GM23248 (cell line): Measurements from ENCODE around the gene ZNF646. TPM values are rescaled to one million over a fixed set of nuclear protein-coding genes. Genes with fewer than 3 reads are reported as not detected.

Experiments
- DNase-seq: peaks from one replicate; pipeline ENCODE4 v3.0.0-alpha.2; 2015
- H2AFZ ChIP-seq: fragments of 200-600 bp; sonication (generic); 2 replicates; pipeline ENCODE4 v1.6.1; 2016; ENCODE audit warnings: antibody characterized with exemption
- H3F3A ChIP-seq: fragments of 200-600 bp; sonication (generic); 2 replicates; pipeline ENCODE4 v1.6.1; 2016; ENCODE audit warnings: mild to moderate bottlenecking, antibody characterized with exemption, mixed run types; ENCODE audit not compliant: insufficient read depth
- H3K27ac ChIP-seq: fragments of 200-600 bp; sonication (generic); 2 replicates; pipeline ENCODE4 v1.5.1; 2016; ENCODE audit warnings: mild to moderate bottlenecking
- H3K27me3 ChIP-seq: fragments of 200-600 bp; sonication (generic); replicated peaks from 2 replicates; pipeline ENCODE4 v1.6.1; 2016; ENCODE audit warnings: mild to moderate bottlenecking; ENCODE audit not compliant: insufficient read depth
- H3K36me3 ChIP-seq: fragments of 200-600 bp; sonication (generic); 2 replicates; pipeline ENCODE4 v1.6.1; 2016; ENCODE audit warnings: low read depth, mild to moderate bottlenecking
- H3K4me1 ChIP-seq: fragments of 200-600 bp; sonication (generic); 2 replicates; pipeline ENCODE4 v1.6.1; 2016; ENCODE audit warnings: mild to moderate bottlenecking; ENCODE audit not compliant: insufficient read depth
- H3K4me2 ChIP-seq: fragments of 200-600 bp; sonication (generic); one replicate; pipeline ENCODE4 v1.6.1; 2016; ENCODE audit warnings: mild to moderate bottlenecking; ENCODE audit not compliant: unreplicated experiment
- H3K4me3 ChIP-seq: fragments of 200-600 bp; sonication (generic); 2 replicates; pipeline ENCODE4 v1.5.1; 2016; ENCODE audit warnings: mild to moderate bottlenecking
- H3K79me2 ChIP-seq: fragments of 200-600 bp; sonication (generic); 2 replicates; pipeline ENCODE4 v1.6.1; 2016; ENCODE audit warnings: mild to moderate bottlenecking; ENCODE audit not compliant: insufficient read depth
- H3K9ac ChIP-seq: fragments of 200-600 bp; sonication (generic); 2 replicates; pipeline ENCODE4 v1.6.1; 2016; ENCODE audit warnings: mild to moderate bottlenecking
- H3K9me2 ChIP-seq: fragments of 200-600 bp; sonication (generic); 2 replicates; pipeline ENCODE4 v1.6.1; 2016; ENCODE audit warnings: mixed run types, mild to moderate bottlenecking, moderate library complexity; ENCODE audit not compliant: insufficient read depth
- H3K9me3 ChIP-seq: fragments of 200-600 bp; sonication (generic); one replicate; pipeline ENCODE4 v1.6.1; 2017; ENCODE audit warnings: low read depth
- H4K20me1 ChIP-seq: fragments of 200-600 bp; sonication (generic); 2 replicates; pipeline ENCODE4 v1.6.0; 2016; ENCODE audit not compliant: insufficient read depth
- EZH2 ChIP-seq: fragments of 200-600 bp; sonication (generic); IDR thresholded peaks from 2 replicates; pipeline ENCODE4 v1.6.1; 2018; ENCODE audit warnings: antibody characterized with exemption, mild to moderate bottlenecking; ENCODE audit not compliant: insufficient read depth, poor library complexity, severe bottlenecking
- EZH2phosphoT487 ChIP-seq: fragments of 200-600 bp; sonication (generic); IDR thresholded peaks from 2 replicates; pipeline ENCODE4 v1.6.1; 2018; ENCODE audit warnings: antibody characterized with exemption, moderate library complexity, mild to moderate bottlenecking, low read depth; ENCODE audit not compliant: insufficient read depth
- WGBS, 2 experiments: methylation state at CpG; one replicate each; pipeline ENCODE4 v1.1.6; 2015 to 2017; ENCODE audit warnings: low lambda C conversion rate in 2 of 2, low coverage in 1 of 2; ENCODE audit errors: missing lambda C conversion rate in 2 of 2; 5-methylcytosine and 5-hydroxymethylcytosine counted together
- in situ Hi-C: fragments of 300-500 bp; cut with MboI; formaldehyde crosslinking; loops from 2 replicates; pipeline ENCODE4 v1.15.0; 2020
- polyA plus RNA-seq: library from polyadenylated mRNA; unstranded; fragments of >200 nt; fragmentation: Nextera tagmentation; extraction: Ambion mirVana; gene quantifications from 2 replicates; pipeline ENCODE4 v1.2.1, GENCODE V29; 2016
- total RNA-seq: library from RNA; depleted of rRNA; stranded (reverse); fragments of >200 nt; shearing (Covaris generic); gene quantifications from 2 replicates; pipeline ENCODE4 v1.2.3, GENCODE V29; 2014

Gene ZNF646
- total and polyA plus RNA-seq, 2 experiments from 2014 or later = 3.5 to 10.6 TPM

DNA sequence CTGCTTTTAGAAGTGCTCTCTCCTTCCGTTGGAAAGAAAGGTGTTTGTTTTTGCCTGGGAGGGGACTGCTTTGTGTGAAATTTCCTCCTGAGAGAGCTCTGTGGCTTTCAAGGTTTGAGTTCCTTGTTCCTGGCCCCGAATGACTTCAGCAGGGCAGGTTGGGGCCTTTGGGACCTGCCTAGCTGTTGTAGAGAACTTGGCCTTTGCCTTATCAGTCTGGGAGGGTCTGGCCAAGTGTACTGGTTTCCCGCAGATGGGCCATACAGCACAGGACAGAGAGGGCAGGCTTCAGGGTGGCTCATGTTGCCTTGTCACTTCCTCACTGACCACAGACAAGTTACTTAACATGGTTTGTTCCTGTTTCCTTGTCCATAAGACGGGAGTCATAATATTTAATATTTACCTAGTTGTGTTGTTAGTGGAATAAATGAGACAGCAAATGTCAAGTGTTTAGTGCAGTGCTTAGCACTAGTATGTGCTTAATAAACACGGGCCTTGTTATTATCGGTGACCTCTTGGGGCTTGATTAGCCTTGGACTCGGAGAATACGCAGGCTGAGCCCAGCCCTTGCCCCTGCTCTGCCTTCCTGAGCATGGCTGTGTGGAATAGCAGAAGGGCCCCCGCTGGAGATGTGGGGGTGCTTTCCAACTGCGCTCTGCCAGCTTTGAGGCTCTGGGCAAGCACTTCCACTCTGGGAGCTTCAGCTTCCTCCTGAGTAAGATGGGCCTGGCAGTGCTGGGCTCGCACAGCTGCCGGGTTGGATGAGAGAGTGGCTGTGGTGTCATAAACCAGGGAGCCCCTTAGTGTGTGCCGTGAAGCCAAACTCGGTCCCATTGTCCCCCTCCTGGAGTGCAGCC is 54.7 kb downstream of the ZNF646 start:
- no peak for TF ChIP-seq EZH2
- TF ChIP-seq EZH2phosphoT487 = no peak
- Histone ChIP-seq H3K9me3 (no peaks in the 10 kb centered on the region), H3K27me3 (no peaks in the 10 kb centered on the region), H3K79me2 (no peaks in the 10 kb centered on the region), H3K4me3 (no peak overlapping the region), H3K36me3 (peaks cover 3% of the 10 kb centered on the region; the same call in 1 of the 2 replicates), H3F3A (no peaks in the 10 kb centered on the region), H2AFZ (no peak overlapping the region), H3K4me1 (no peaks in the 10 kb centered on the region), H3K4me2 (no peak overlapping the region), H3K9ac (no peak overlapping the region), H3K27ac (no peak overlapping the region), H3K9me2 (no peaks in the 10 kb centered on the region), H4K20me1 (no peaks in the 10 kb centered on the region)
- WGBS, 2 experiments = 91 to 92% methylated on average over 14 of the region's 14 CpGs
- in situ Hi-C loops = no loop called here
- DNase-seq = no peak

DNA sequence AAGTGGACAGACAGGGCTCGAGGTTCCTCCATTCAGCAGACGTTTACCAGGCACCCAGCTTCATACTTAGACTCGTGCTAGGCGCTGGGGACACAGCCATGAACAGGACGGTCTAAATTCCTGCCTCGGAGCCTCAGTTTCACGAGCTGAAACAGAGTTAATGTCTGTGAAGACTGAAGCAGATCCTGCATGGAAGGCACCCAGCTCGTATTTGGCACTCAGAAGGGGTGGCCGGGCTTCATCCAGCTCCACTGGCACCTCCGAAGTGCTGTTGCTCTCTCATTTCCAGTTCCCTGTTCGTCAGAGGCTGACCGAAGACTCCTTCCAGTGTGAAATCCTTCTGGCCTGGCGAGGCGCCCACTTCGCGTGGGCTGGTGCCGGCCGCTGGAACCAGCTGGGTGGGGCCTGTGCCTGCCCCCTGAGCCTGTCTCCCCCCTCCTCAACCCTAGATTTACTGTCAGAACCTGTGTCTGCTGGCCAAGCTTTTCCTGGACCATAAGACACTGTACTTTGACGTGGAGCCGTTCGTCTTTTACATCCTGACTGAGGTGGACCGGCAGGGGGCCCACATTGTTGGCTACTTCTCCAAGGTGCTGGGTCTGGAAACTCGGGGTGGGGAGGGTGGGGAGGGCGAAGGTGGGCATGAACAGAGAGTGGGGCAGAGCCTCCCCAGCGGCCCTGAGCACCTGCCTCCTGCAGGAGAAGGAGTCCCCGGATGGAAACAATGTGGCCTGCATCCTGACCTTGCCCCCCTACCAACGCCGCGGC is 55.5 kb downstream of the ZNF646 start:
- Histone ChIP-seq H3K9me3 (no peaks in the 10 kb centered on the region), H3F3A (no peaks in the 10 kb centered on the region), H3K4me2 (no peak overlapping the region), H3K36me3 (no peaks in the 10 kb centered on the region; the same call in 1 of the 2 replicates), H2AFZ (no peak overlapping the region), H3K4me1 (no peaks in the 10 kb centered on the region), H3K4me3 (no peak overlapping the region), H4K20me1 (no peaks in the 10 kb centered on the region), H3K79me2 (no peaks in the 10 kb centered on the region), H3K9ac (no peak overlapping the region), H3K9me2 (no peaks in the 10 kb centered on the region), H3K27me3 (no peaks in the 10 kb centered on the region), H3K27ac (no peak overlapping the region)
- in situ Hi-C loops = no loop called here
- DNase-seq = peak; percentile 33
- TF ChIP-seq EZH2 = no peak
- TF ChIP-seq EZH2phosphoT487 = no peak
- WGBS, 2 experiments = 62 to 63% methylated on average over 28 to 29 of the region's 29 CpGs

DNA sequence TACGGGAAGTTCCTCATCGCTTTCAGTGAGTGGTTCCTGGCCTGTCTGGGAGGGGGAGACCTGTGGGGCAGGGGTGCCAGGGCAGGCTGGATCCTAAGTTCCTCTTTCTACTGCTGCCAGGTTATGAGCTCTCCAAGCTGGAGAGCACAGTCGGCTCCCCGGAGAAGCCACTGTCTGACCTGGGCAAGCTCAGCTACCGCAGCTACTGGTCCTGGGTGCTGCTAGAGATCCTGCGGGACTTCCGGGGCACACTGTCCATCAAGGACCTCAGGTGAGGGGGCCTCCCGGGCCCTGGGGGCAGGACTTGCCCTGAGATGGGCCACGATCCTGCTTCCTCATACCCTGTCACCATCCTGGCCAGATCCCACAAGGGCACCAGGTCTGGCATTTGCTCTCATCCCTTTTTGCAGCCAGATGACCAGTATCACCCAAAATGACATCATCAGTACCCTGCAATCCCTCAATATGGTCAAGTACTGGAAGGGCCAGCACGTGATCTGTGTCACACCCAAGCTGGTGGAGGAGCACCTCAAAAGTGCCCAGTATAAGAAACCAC is 56.2 kb downstream of the ZNF646 start:
- no peak overlapping the region for H3K27ac ChIP-seq
- no peak for DNase-seq
- no peak overlapping the region for H3K4me3 ChIP-seq
- TF ChIP-seq EZH2 = no peak
- no peak for TF ChIP-seq EZH2phosphoT487
- H3K9ac ChIP-seq = no peak overlapping the region
- no peaks in the 10 kb centered on the region for H3K9me3 ChIP-seq
- H2AFZ ChIP-seq = no peak overlapping the region
- no peaks in the 10 kb centered on the region for H3K4me1 ChIP-seq
- 99 to 100% methylated on average over 7 to 10 of the region's 10 CpGs for WGBS, 2 experiments
- H3K9me2 ChIP-seq = no peaks in the 10 kb centered on the region
- H3K79me2 ChIP-seq = no peaks in the 10 kb centered on the region
- H3K4me2 ChIP-seq = no peak overlapping the region
- H3K27me3 ChIP-seq = no peaks in the 10 kb centered on the region
- in situ Hi-C loops = no loop called here
- H4K20me1 ChIP-seq = no peaks in the 10 kb centered on the region
- no peaks in the 10 kb centered on the region for H3F3A ChIP-seq
- H3K36me3 ChIP-seq = no peaks in the 10 kb centered on the region

DNA sequence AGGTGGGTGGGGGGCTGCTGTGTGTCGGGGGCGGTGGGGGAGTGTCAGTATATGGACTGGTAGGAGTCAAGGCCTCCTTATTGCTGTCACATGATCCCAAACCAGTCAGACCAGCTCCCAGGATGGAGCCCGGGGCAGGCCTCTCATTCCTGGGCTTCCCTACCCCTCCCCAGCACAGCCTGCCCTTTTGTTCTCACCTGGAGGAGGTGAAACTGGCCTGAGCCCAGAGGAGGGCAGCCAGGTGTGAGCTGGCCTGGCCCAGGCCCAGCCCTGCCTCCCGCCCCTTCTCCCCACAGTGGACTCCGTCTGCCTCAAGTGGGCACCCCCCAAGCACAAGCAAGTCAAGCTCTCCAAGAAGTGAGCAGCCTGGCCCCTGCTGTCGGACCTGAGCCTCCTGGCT is 56.7 kb downstream of the ZNF646 start:
- in situ Hi-C loops = no loop called here
- Histone ChIP-seq H3K9me3 (no peaks in the 10 kb centered on the region), H3K9me2 (no peaks in the 10 kb centered on the region), H3K27me3 (no peaks in the 10 kb centered on the region), H3K4me2 (no peak overlapping the region), H3F3A (no peaks in the 10 kb centered on the region), H3K9ac (no peak overlapping the region), H3K79me2 (no peaks in the 10 kb centered on the region), H4K20me1 (no peaks in the 10 kb centered on the region), H2AFZ (no peak overlapping the region), H3K4me1 (no peaks in the 10 kb centered on the region), H3K36me3 (no peaks in the 10 kb centered on the region), H3K4me3 (no peak overlapping the region), H3K27ac (no peak overlapping the region)
- DNase-seq = no peak
- 88 to 92% methylated on average over 5 of the region's 6 CpGs for WGBS, 2 experiments
- TF ChIP-seq EZH2phosphoT487 = no peak
- no peak for TF ChIP-seq EZH2
